Mucosa of stomach (tissue), 1 donor: ENCODE results near the gene BUB1B.
"Not testable (repeated sequence)": the region's sequence is repeated elsewhere in the genome, so short reads cannot be mapped to it uniquely, and the experiment has no call there.

Experiments
- H3K27me3 ChIP-seq: one replicate; pipeline ENCODE4 v1.7.0; 2013; ENCODE audit warnings: mild to moderate bottlenecking, low read length; ENCODE audit not compliant: control insufficient read depth, insufficient read depth
- H3K36me3 ChIP-seq: one replicate; pipeline ENCODE4 v1.7.0; 2013; ENCODE audit warnings: low read length; ENCODE audit not compliant: control insufficient read depth, insufficient read depth
- H3K4me1 ChIP-seq: one replicate; pipeline ENCODE4 v1.7.0; 2013; ENCODE audit warnings: mild to moderate bottlenecking, low read length; ENCODE audit not compliant: control insufficient read depth, insufficient read depth
- H3K4me3 ChIP-seq: one replicate; pipeline ENCODE4 v1.7.0; 2013; ENCODE audit warnings: low read length
- H3K9ac ChIP-seq: one replicate; pipeline ENCODE4 v1.7.0; 2013; ENCODE audit warnings: mild to moderate bottlenecking, low read length, moderate library complexity
- H3K9me3 ChIP-seq: one replicate; pipeline ENCODE4 v1.7.0; 2013; ENCODE audit warnings: mild to moderate bottlenecking, low read length, moderate library complexity; ENCODE audit not compliant: control insufficient read depth
- donor health status: Pancreatic carcinoma.

BUB1B gene

GRCh38 chr15:40160689-40161688 is at the start of gene BUB1B:
Gene BUB1B (plus strand): TSS chr15:40161069. CDS start chr15:40161221, 152 bp downstream.
- Histone ChIP-seq H3K36me3 (no peaks in the 10 kb centered on the region), H3K27me3 (no peaks in the 10 kb centered on the region), H3K9me3 (no peaks in the 10 kb centered on the region), H3K9ac (no peak within 1 kb of the TSS), H3K4me1 (peaks cover 13% of the 10 kb centered on the region), H3K4me3 (peak within 1 kb of the TSS; percentile 60)

GRCh38 chr15:40111888-40112287 is 49.0 kb upstream of the BUB1B start:
- Histone ChIP-seq H3K27me3 (peaks cover 5% of the 10 kb centered on the region), H3K9ac (no peak overlapping the region), H3K9me3 (no peaks in the 10 kb centered on the region), H3K36me3 (no peaks in the 10 kb centered on the region), H3K4me1 (peaks cover 18% of the 10 kb centered on the region), H3K4me3 (no peak overlapping the region)

- Histone ChIP-seq H3K36me3 (no peaks in the 10 kb centered on the region), H3K4me1 (peaks cover 9% of the 10 kb centered on the region), H3K4me3 (no peak overlapping the region), H3K9ac (no peak overlapping the region), H3K27me3 (peaks cover 5% of the 10 kb centered on the region), H3K9me3 (no peaks in the 10 kb centered on the region)
These were observed 48.1 kb upstream of the BUB1B start for GRCh38 chr15:40112789-40113188.

GRCh38 chr15:40114218-40114617 is 46.7 kb upstream of the BUB1B start:
- Histone ChIP-seq H3K9me3 (no peaks in the 10 kb centered on the region), H3K27me3 (peaks cover 5% of the 10 kb centered on the region), H3K9ac (no peak overlapping the region), H3K4me3 (no peak overlapping the region), H3K36me3 (no peaks in the 10 kb centered on the region), H3K4me1 (peaks cover 3% of the 10 kb centered on the region)

- H3K9me3 ChIP-seq, H3K9ac ChIP-seq, H3K36me3 ChIP-seq, H3K4me3 ChIP-seq, H3K4me1 ChIP-seq, H3K27me3 ChIP-seq: not testable (repeated sequence)
These were observed 45.8 kb upstream of the BUB1B start for GRCh38 chr15:40115106-40115505.

- no peaks in the 10 kb centered on the region for H3K4me1 ChIP-seq
- peaks cover 5% of the 10 kb centered on the region for H3K27me3 ChIP-seq
- H3K4me3 ChIP-seq, result no peak overlapping the region
- H3K9me3 ChIP-seq, result no peaks in the 10 kb centered on the region
- no peak overlapping the region for H3K9ac ChIP-seq
- H3K36me3 ChIP-seq, result no peaks in the 10 kb centered on the region
These were observed 45.2 kb upstream of the BUB1B start for GRCh38 chr15:40115670-40116093.

GRCh38 chr15:40118473-40118872 is 42.4 kb upstream of the BUB1B start:
- Histone ChIP-seq H3K27me3 (no peaks in the 10 kb centered on the region), H3K9me3 (no peaks in the 10 kb centered on the region), H3K36me3 (no peaks in the 10 kb centered on the region), H3K4me3 (no peak overlapping the region), H3K9ac (no peak overlapping the region), H3K4me1 (no peaks in the 10 kb centered on the region)

- Histone ChIP-seq H3K9ac (no peak overlapping the region), H3K9me3 (no peaks in the 10 kb centered on the region), H3K4me1 (no peaks in the 10 kb centered on the region), H3K27me3 (no peaks in the 10 kb centered on the region), H3K36me3 (no peaks in the 10 kb centered on the region), H3K4me3 (no peak overlapping the region)
These were observed 38.8 kb upstream of the BUB1B start for GRCh38 chr15:40121911-40122638.

GRCh38 chr15:40122989-40123388 is 37.9 kb upstream of the BUB1B start:
- H3K9me3 ChIP-seq, result not testable (repeated sequence)

GRCh38 chr15:40123863-40124262 is 37.0 kb upstream of the BUB1B start:
- H3K9me3 ChIP-seq, H3K27me3 ChIP-seq, H3K36me3 ChIP-seq, H3K9ac ChIP-seq, H3K4me1 ChIP-seq, H3K4me3 ChIP-seq: not testable (repeated sequence)

More at GRCh38 chr15:40122989-40123388, 37.9 kb upstream of the BUB1B start:
- H3K27me3 ChIP-seq, H3K4me3 ChIP-seq, H3K36me3 ChIP-seq, H3K9ac ChIP-seq, H3K4me1 ChIP-seq: not testable (repeated sequence)

- H3K4me1 ChIP-seq, H3K36me3 ChIP-seq, H3K4me3 ChIP-seq, H3K9me3 ChIP-seq, H3K9ac ChIP-seq, H3K27me3 ChIP-seq: not testable (repeated sequence)
These were observed 36.5 kb upstream of the BUB1B start for GRCh38 chr15:40124333-40124732.

- H3K4me3 ChIP-seq, H3K9me3 ChIP-seq, H3K9ac ChIP-seq, H3K4me1 ChIP-seq, H3K36me3 ChIP-seq, H3K27me3 ChIP-seq: not testable (repeated sequence)
These were observed 36.0 kb upstream of the BUB1B start for GRCh38 chr15:40124807-40125285.
